Lung (tissue), 12 donors: ENCODE measurements around the gene LRRC8B. TPM values are rescaled to one million over a fixed set of nuclear protein-coding genes. Genes with fewer than 3 reads are reported as not detected.

Experiments used
- ATAC-seq: fragments of 200-7000 bp; cut with Tn5 transposase; one replicate; pipeline ENCODE4 v1.9.1; 2020; ENCODE audit warnings: moderate number of reproducible peaks; ENCODE audit not compliant: insufficient read depth, low FRiP score
- DNase-seq, 3 donors: peaks; one replicate each; pipeline ENCODE4 v3.0.0-alpha.2; 2013 to 2017
- H3K27ac ChIP-seq, 2 donors: one replicate each; pipeline ENCODE4 v1.5.1; 2013; ENCODE audit warnings: mild to moderate bottlenecking in 2 of 2, moderate library complexity in 2 of 2, control low read depth in 1 of 2, inconsistent platforms in 1 of 2, low read depth in 1 of 2, low read length in 1 of 2
- H3K27me3 ChIP-seq, 3 donors: one replicate each; pipeline ENCODE4 v1.5.1; 2013; ENCODE audit warnings: low read length in 2 of 3; ENCODE audit not compliant: control insufficient read depth in 3 of 3, insufficient read depth in 3 of 3
- H3K36me3 ChIP-seq, 4 donors: one replicate each; pipeline ENCODE4 v1.5.1; 2013; ENCODE audit warnings: low read length in 4 of 4, mild to moderate bottlenecking in 1 of 4, moderate library complexity in 1 of 4; ENCODE audit not compliant: control insufficient read depth in 4 of 4, insufficient read depth in 4 of 4
- H3K4me1 ChIP-seq, 5 donors: one replicate each; pipeline ENCODE4 v1.5.1; 2013; ENCODE audit warnings: low read length in 5 of 5, mild to moderate bottlenecking in 2 of 5, moderate library complexity in 1 of 5; ENCODE audit not compliant: control insufficient read depth in 5 of 5, insufficient read depth in 5 of 5
- H3K4me3 ChIP-seq: one replicate; pipeline ENCODE4 v1.5.1; 2013; ENCODE audit warnings: mild to moderate bottlenecking, control low read depth, moderate library complexity
- H3K9ac ChIP-seq, 2 donors: one replicate each; pipeline ENCODE4 v1.5.1; 2013; ENCODE audit warnings: low read length in 2 of 2, control low read depth in 1 of 2; ENCODE audit not compliant: insufficient read depth in 1 of 2
- H3K9me3 ChIP-seq, 4 donors: one replicate each; pipeline ENCODE4 v1.5.1; 2013; ENCODE audit warnings: low read length in 3 of 4, mild to moderate bottlenecking in 1 of 4, moderate library complexity in 1 of 4; ENCODE audit not compliant: control insufficient read depth in 4 of 4, insufficient read depth in 3 of 4
- WGBS, 2 donors: extraction: QIAGEN DNeasy Blood & Tissue Kit; methylation state at CpG; one replicate each; pipeline ENCODE4 v1.1.7; 2013; 5-methylcytosine and 5-hydroxymethylcytosine counted together
- polyA plus RNA-seq, 2 donors: library from polyadenylated mRNA; stranded (reverse); fragments of 200-250 nt; gene quantifications; one replicate each; pipeline ENCODE4 v1.2.1, GENCODE V29; 2013
- total RNA-seq, 2 donors: library from RNA; depleted of rRNA in 1 of 2; stranded (reverse); fragments of >200 nt in 1 of 2; gene quantifications; one replicate each; pipeline ENCODE4 v1.2.1, GENCODE V29; 2014 to 2021
- TF ChIP-seq, protein P1 (sequence below): IDR thresholded peaks from 2 replicates; pipeline ENCODE4 v1.5.1; 2012; ENCODE audit warnings: mild to moderate bottlenecking; ENCODE audit errors: control extremely low read depth, extremely low read depth
- donor health status: control.
- donor health status: control.
- donor health status: Bipolar disorder and iron deficiency.
- donor health status: healthy.
- donor health status: DM: yes; HTN: yes; CAD: no.

LRRC8B gene
- total and polyA plus RNA-seq, 4 donors: 4.3 to 22.8 (median 11.0) TPM

DNA sequence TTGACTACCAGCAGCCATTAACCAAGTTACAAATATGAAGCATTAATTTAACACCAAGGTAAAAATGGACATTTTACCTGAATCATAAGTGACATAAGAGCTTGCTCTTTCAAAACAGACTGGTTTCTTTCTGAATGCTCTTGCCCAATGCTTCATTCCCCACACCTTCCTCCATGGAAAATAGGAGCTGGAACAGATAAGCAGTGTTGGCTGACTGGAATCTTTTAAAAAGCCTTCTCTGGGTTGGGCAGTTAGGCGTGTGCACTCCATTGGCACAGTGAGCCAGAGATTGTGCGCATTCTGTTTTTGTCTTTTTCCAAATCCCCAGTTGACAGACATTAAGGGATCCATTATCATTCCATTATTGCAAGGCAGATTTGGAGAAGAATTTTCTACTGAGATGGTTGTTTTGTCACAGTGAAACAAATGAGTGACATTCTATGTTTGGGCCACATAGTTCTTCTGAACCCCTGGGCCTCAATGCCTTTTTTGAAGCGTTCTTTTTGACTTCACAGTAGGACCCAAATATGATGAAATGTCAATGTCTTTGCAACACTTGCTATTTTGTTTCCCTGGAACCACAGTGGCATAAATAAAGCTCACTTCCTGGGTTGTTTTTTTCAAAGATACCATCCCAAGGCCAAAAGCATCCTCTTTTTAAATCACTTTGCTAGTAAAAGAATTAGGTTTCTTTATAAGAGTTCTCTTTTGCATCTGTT is 32.3 kb downstream of the LRRC8B start:
- H3K27me3 ChIP-seq: no peaks in the 10 kb centered on the region
- no peak for ATAC-seq
- no peak overlapping the region for H3K9ac ChIP-seq
- no peaks in the 10 kb centered on the region for H3K9me3 ChIP-seq
- DNase-seq: peak in 1 of 3 donors; percentile 29
- 78 to 80% methylated on average over 3 of the region's 3 CpGs for WGBS, 2 donors
- H3K36me3 ChIP-seq: peaks cover 0 to 1% (median 0%) of the 10 kb centered on the region in 4 donors
- TF ChIP-seq, protein P1, sequence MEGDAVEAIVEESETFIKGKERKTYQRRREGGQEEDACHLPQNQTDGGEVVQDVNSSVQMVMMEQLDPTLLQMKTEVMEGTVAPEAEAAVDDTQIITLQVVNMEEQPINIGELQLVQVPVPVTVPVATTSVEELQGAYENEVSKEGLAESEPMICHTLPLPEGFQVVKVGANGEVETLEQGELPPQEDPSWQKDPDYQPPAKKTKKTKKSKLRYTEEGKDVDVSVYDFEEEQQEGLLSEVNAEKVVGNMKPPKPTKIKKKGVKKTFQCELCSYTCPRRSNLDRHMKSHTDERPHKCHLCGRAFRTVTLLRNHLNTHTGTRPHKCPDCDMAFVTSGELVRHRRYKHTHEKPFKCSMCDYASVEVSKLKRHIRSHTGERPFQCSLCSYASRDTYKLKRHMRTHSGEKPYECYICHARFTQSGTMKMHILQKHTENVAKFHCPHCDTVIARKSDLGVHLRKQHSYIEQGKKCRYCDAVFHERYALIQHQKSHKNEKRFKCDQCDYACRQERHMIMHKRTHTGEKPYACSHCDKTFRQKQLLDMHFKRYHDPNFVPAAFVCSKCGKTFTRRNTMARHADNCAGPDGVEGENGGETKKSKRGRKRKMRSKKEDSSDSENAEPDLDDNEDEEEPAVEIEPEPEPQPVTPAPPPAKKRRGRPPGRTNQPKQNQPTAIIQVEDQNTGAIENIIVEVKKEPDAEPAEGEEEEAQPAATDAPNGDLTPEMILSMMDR: no peak
- no peak overlapping the region for H3K27ac ChIP-seq
- peaks cover 0 to 13% (median 3%) of the 10 kb centered on the region in 5 donors for H3K4me1 ChIP-seq
- H3K4me3 ChIP-seq: no peak overlapping the region

DNA sequence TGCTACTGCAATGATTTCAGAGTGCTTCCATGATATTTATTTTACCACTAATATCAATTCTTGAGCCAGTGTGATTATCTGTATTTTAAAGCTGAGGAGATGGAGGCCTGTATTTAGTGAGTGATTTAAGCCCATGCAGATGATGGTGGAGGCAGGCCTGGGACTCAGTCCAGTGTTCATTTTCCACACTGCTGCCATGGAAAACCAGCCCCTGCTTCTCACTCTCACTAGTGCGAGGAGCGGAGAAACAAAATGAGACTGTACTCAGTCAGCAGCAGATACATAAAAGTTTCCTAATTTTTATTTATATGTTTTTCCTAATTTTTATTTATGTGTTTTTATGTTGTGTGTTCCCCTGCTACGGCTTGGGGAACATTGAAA is 32.8 kb downstream of the LRRC8B start:
- no peak overlapping the region for H3K9ac ChIP-seq
- no peak for ATAC-seq
- no peak for DNase-seq
- H3K36me3 ChIP-seq: peaks cover 0 to 1% (median 0%) of the 10 kb centered on the region in 4 donors
- no peaks in the 10 kb centered on the region for H3K9me3 ChIP-seq
- TF ChIP-seq, protein P1: no peak
- H3K4me1 ChIP-seq: peaks cover 0 to 11% (median 3%) of the 10 kb centered on the region in 5 donors
- 82 to 92% methylated on average over 3 of the region's 3 CpGs for WGBS, 2 donors
- H3K4me3 ChIP-seq: no peak overlapping the region
- peak overlapping the region; percentile 16 to 47 for H3K27ac ChIP-seq
- no peaks in the 10 kb centered on the region for H3K27me3 ChIP-seq

DNA sequence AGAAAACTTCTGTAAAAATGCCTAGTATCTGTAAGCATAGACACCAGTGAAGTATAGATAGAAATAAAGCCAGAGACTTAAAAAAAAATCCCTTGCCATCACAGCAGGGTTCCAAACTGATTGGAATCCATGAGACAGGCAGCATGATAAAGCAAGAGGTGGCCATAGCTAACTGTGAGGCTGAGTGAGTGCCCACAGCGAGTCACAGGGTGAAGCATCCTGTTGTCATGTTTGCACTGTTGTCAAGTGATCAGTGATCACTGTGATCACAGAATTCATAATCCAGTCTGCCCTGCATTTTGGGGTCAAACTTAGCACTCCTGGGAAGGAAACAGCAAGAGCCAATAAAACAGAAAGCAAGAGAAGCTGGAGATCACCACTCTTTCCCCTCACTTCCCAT is 33.3 kb downstream of the LRRC8B start:
- Histone ChIP-seq H3K9me3 (no peaks in the 10 kb centered on the region), H3K27me3 (no peaks in the 10 kb centered on the region), H3K4me1 (peaks cover 0 to 11% (median 3%) of the 10 kb centered on the region in 5 donors), H3K9ac (no peak overlapping the region), H3K4me3 (no peak overlapping the region), H3K27ac (no peak overlapping the region), H3K36me3 (peaks cover 0 to 1% (median 0%) of the 10 kb centered on the region in 4 donors)
- TF ChIP-seq, protein P1: no peak
- 94 to 96% methylated on average over 1 of the region's 1 CpG for WGBS, 2 donors
- ATAC-seq (no peak), DNase-seq (no peak)
